RCC 7860 (cell line): ENCODE measurements around the gene EPX.

Experiments used
- DNase-seq: peaks from one replicate; pipeline ENCODE4 v3.0.0-alpha.2; 2015; ENCODE audit warnings: low spot score
- FAIRE-seq: peaks from 2 replicates; lab custom pipeline; 2012; peaks lifted over from hg19 to GRCh38; lab: Jason Lieb, UNC

EPX gene

GRCh38 chr17:58247511-58248363, 55.2 kb downstream of the EPX start:
- FAIRE-seq (no peak), DNase-seq (no peak)

GRCh38 chr17:58248955-58249269, 56.4 kb downstream of the EPX start:
- FAIRE-seq (no peak), DNase-seq (no peak)

- DNase-seq (peak; percentile 23), FAIRE-seq (no peak)
Measured at GRCh38 chr17:58249270-58250133, 57.0 kb downstream of the EPX start.

- no peak for FAIRE-seq
Measured at GRCh38 chr17:58250344-58251011, 58.0 kb downstream of the EPX start.

GRCh38 chr17:58252141-58252540, 59.6 kb downstream of the EPX start:
- DNase-seq (no peak), FAIRE-seq (no peak)

More at GRCh38 chr17:58250344-58251011, 58.0 kb downstream of the EPX start:
- no peak for DNase-seq

- DNase-seq (no peak), FAIRE-seq (no peak)
Measured at GRCh38 chr17:58253082-58253481, 60.6 kb downstream of the EPX start.
